ENCODE data around the gene PRIM1.

Gene PRIM1

DNA sequence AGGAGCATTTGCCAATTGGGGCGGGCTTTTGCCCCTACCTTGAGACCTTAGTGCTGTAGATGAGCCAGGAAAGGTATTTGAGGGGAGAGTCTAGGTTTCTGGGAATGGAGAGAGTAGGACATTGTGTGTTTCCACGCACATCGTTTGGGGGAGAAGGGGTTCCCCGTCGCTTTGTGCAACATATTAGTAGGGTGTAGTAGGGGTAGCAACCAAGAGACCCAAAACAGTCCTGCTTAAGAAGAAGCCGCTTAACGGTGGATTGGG lies 63.3 kb downstream of the PRIM1 start:
- no peak for TF ChIP-seq FOXM1 (IDR thresholded peaks at IDR 0.05; ENCODE audit: borderline replicate concordance, low read depth)
- TF ChIP-seq RAD21 (IDR thresholded peaks at IDR 0.05; ENCODE audit: low read depth) = no peak
- TF ChIP-seq TEAD4 (IDR thresholded peaks at IDR 0.05) = no peak
- no peak for TF ChIP-seq NFIC (IDR thresholded peaks at IDR 0.05)
- no peak for TF ChIP-seq YY1 (IDR thresholded peaks at IDR 0.05; ENCODE audit: low read depth)
- TF ChIP-seq, protein P1, sequence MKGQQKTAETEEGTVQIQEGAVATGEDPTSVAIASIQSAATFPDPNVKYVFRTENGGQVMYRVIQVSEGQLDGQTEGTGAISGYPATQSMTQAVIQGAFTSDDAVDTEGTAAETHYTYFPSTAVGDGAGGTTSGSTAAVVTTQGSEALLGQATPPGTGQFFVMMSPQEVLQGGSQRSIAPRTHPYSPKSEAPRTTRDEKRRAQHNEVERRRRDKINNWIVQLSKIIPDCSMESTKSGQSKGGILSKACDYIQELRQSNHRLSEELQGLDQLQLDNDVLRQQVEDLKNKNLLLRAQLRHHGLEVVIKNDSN (IDR thresholded peaks at IDR 0.05) = no peak
- no peak for TF ChIP-seq EGR1 (IDR thresholded peaks at IDR 0.05)
- TF ChIP-seq, protein P2, sequence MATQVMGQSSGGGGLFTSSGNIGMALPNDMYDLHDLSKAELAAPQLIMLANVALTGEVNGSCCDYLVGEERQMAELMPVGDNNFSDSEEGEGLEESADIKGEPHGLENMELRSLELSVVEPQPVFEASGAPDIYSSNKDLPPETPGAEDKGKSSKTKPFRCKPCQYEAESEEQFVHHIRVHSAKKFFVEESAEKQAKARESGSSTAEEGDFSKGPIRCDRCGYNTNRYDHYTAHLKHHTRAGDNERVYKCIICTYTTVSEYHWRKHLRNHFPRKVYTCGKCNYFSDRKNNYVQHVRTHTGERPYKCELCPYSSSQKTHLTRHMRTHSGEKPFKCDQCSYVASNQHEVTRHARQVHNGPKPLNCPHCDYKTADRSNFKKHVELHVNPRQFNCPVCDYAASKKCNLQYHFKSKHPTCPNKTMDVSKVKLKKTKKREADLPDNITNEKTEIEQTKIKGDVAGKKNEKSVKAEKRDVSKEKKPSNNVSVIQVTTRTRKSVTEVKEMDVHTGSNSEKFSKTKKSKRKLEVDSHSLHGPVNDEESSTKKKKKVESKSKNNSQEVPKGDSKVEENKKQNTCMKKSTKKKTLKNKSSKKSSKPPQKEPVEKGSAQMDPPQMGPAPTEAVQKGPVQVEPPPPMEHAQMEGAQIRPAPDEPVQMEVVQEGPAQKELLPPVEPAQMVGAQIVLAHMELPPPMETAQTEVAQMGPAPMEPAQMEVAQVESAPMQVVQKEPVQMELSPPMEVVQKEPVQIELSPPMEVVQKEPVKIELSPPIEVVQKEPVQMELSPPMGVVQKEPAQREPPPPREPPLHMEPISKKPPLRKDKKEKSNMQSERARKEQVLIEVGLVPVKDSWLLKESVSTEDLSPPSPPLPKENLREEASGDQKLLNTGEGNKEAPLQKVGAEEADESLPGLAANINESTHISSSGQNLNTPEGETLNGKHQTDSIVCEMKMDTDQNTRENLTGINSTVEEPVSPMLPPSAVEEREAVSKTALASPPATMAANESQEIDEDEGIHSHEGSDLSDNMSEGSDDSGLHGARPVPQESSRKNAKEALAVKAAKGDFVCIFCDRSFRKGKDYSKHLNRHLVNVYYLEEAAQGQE (IDR thresholded peaks at IDR 0.05; ENCODE audit: low read depth) = no peak
- no peak for TF ChIP-seq CREB1 (IDR thresholded peaks at IDR 0.05; ENCODE audit: low read depth)
- TF ChIP-seq ZBTB7A (IDR thresholded peaks at IDR 0.05; ENCODE audit: low read depth) = no peak
- TF ChIP-seq CEBPB (IDR thresholded peaks at IDR 0.05) = no peak
- TF ChIP-seq TAF1 (IDR thresholded peaks at IDR 0.05; ENCODE audit: low read depth) = no peak
- TF ChIP-seq MAX (IDR thresholded peaks at IDR 0.05) = no peak
- TF ChIP-seq EP300 (IDR thresholded peaks at IDR 0.05; ENCODE audit: borderline replicate concordance) = no peak
- TF ChIP-seq TCF12 (IDR thresholded peaks at IDR 0.05; ENCODE audit: low read depth) = no peak; the same call in 1 of the 2 replicates

DNA sequence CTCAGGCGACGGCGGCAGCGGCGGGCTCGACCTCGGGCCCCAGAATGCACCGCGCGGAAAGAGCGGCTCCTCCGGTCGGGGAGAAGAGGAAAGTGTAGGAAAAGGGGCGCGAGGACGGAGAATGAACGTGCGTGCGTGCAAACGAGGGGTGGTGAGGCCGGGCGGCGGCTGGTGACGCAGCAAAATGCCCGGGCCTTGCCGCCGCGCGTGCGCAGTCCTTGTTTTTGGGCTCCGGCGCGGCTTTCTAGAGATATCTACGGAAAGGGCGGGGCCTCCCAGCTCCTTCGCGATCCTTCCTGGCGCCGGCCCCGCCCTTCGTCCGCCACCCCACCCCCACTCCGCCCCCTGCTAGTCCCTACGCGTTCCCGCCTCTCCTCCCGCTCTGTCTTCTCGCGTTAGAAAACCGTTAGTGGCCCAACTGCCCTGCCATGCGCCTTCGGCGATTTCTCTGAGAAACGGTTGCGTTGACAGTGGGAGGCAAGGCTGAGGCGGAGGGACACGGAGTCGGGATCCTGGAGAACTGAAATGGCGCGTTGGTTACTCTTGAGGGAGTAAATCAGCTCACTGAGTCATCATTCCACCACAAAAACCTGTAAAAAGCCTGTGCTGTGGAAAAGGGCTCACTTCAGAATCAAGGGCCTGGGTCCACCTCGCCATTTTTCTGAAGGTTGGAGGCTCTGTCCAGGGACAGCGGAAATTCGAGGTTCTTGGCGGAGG lies 63.8 kb downstream of the PRIM1 start, which contains the start of gene PTGES3:
Gene PTGES3, minus strand, starts transcription at position 156 of the 717 bp plus-strand sequence. CDS start 285 bp downstream, outside the sequence.
- TF ChIP-seq MAX (IDR thresholded peaks at IDR 0.05) (peak; percentile 98), TEAD4 (IDR thresholded peaks at IDR 0.05) (peak; percentile 6; the same call in 1 of the 2 replicates), TAF1 (IDR thresholded peaks at IDR 0.05; ENCODE audit: low read depth) (peak; percentile 95), CREB1 (IDR thresholded peaks at IDR 0.05; ENCODE audit: low read depth) (peak; percentile 84), FOXM1 (IDR thresholded peaks at IDR 0.05; ENCODE audit: borderline replicate concordance, low read depth) (peak; percentile 42; the same call in 1 of the 2 replicates), NFIC (IDR thresholded peaks at IDR 0.05) (0 out of 2 replicates have a peak, but pooled peaks have one; percentile 34), EP300 (IDR thresholded peaks at IDR 0.05; ENCODE audit: borderline replicate concordance) (peak; percentile 19), ZBTB7A (IDR thresholded peaks at IDR 0.05; ENCODE audit: low read depth) (peak; percentile 55), YY1 (IDR thresholded peaks at IDR 0.05; ENCODE audit: low read depth) (no peak; the same call in none of the 2 replicates), CEBPB (IDR thresholded peaks at IDR 0.05) (no peak), TCF12 (IDR thresholded peaks at IDR 0.05; ENCODE audit: low read depth) (peak; percentile 33)
- TF ChIP-seq, protein P1 (IDR thresholded peaks at IDR 0.05) = no peak; the same call in none of the 2 replicates

- TF ChIP-seq, protein P2 (IDR thresholded peaks at IDR 0.05; ENCODE audit: low read depth) = 0 out of 2 replicates have a peak, but pooled peaks have one; percentile 14
- TF ChIP-seq TEAD4 (IDR thresholded peaks at IDR 0.05) = no peak
- TF ChIP-seq CEBPB (IDR thresholded peaks at IDR 0.05) = peak; percentile 20; the same call in 1 of the 2 replicates
- no peak for TF ChIP-seq TAF1 (IDR thresholded peaks at IDR 0.05; ENCODE audit: low read depth)
- peak; percentile 35; the same call in 1 of the 2 replicates for TF ChIP-seq ZBTB7A (IDR thresholded peaks at IDR 0.05; ENCODE audit: low read depth)
- peak; percentile 73 for TF ChIP-seq MAX (IDR thresholded peaks at IDR 0.05)
Observed at GRCh38 chr12:56687223-56688128, 64.6 kb downstream of the PRIM1 start.

DNA sequence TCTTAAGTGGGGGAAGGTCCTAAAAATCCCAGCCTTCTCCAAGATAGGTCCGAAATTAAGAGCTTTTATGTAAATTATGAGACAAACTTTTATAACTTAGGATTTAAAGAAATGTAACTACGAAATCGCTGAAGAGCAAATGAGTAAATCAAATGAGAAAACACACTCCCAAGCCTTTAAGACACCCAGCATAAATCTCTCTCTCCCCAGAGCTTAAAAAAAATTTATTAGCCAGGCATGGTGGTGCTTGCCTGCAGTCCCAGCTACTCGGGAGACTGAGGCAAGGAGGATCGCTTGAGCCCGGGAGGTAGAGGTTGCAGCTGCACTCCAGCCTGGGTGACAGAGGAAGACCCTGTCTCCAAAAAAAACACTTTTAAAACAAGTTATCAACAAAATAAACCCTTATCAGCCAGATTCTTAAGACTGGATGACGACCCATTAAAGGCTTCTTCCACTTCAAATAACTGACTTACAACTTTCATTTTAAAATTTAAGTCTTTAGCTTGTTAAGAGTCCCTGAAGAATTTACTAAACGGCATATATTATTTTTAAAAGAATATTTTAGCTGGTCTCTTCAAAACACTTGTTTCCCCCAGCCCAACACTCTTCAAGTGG lies 67.3 kb downstream of the PRIM1 start:
- TF ChIP-seq ZBTB7A (IDR thresholded peaks at IDR 0.05; ENCODE audit: low read depth) (no peak), MAX (IDR thresholded peaks at IDR 0.05) (no peak), EP300 (IDR thresholded peaks at IDR 0.05; ENCODE audit: borderline replicate concordance) (no peak), YY1 (IDR thresholded peaks at IDR 0.05; ENCODE audit: low read depth) (no peak), TCF12 (IDR thresholded peaks at IDR 0.05; ENCODE audit: low read depth) (no peak), CREB1 (IDR thresholded peaks at IDR 0.05; ENCODE audit: low read depth) (no peak), TAF1 (IDR thresholded peaks at IDR 0.05; ENCODE audit: low read depth) (no peak), NFIC (IDR thresholded peaks at IDR 0.05) (no peak)
- TF ChIP-seq, protein P2 (IDR thresholded peaks at IDR 0.05; ENCODE audit: low read depth) = no peak
- TF ChIP-seq, protein P1 (IDR thresholded peaks at IDR 0.05) = no peak
